GM18526 (cell line): ENCODE measurements around the gene KCNMA1.

Experiments used
- POLR2A ChIP-seq: IDR thresholded peaks from 3 replicates; pipeline ENCODE4 v1.6.1; 2011; ENCODE audit not compliant: insufficient read length; ENCODE audit errors: extremely low read depth

KCNMA1 gene

DNA sequence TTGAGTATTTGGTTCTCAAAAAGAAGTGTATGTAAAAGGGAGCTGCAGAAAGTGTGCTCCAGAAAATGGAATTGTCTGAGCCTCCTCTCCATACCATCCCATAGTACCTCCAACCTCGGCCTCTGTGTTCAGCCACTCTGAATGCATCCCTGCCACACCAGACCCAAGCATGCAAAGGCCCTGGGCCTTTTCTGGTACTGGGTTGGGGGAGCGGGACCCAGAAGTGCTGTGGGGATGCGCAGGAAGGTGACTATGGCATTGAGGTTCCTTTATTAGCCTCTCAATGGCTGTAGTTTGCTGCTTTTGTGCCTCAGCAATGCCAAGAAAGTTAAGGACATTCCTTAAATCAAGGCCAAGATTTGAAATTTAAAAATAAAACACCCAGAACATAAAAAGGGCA lies 2.1 kb upstream of the KCNMA1 start:
- no peak for TF ChIP-seq POLR2A

GRCh38 chr10:77638321-77639101 lies 903 bp upstream of the KCNMA1 start:
- no peak for TF ChIP-seq POLR2A

GRCh38 chr10:77636967-77637531 lies 559 bp downstream of the KCNMA1 start:
- no peak for TF ChIP-seq POLR2A

DNA sequence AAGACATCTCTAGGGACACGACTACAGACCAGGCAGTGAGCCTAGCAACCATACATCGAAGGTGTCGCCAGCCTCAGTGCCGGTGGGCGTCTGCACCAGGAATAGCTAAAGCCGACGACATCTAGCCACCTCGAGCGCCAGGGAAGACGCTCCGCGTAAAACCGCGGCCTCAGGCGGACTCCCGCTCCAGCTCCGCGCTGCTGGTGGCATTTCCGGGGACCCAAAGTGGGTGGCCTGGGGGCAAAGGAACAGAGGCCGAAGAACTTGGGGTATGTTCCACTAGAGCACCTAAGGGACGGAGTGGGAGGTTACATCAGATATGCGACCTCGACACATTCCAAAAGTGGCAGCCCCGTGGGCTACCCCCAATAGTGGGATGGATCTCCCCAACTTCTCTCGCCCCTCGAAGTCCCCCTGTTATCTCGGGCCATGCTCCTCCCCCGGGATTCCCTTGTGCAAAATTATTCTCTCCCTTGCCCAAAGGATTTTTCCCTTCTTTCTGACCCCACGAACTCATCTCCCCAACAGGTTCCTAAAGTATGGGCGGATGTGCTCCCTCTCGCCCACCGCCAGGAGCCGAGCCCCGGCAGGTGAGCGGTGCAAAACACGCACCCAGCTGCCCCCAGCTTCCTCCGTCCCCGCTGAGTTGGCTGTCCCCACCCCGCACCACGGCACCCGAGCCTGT lies 1.2 kb downstream of the KCNMA1 start:
- no peak for TF ChIP-seq POLR2A

- TF ChIP-seq POLR2A, result no peak
Observed at GRCh38 chr10:77635402-77636227, 2.0 kb downstream of the KCNMA1 start.

- TF ChIP-seq POLR2A, result no peak
Observed at GRCh38 chr10:77634939-77635338, 2.7 kb downstream of the KCNMA1 start.

- TF ChIP-seq POLR2A, result no peak
Observed at GRCh38 chr10:77633376-77633775, 4.2 kb downstream of the KCNMA1 start.

GRCh38 chr10:77631241-77631640 lies 6.4 kb downstream of the KCNMA1 start:
- no peak for TF ChIP-seq POLR2A

- TF ChIP-seq POLR2A, result no peak
Observed at GRCh38 chr10:77630507-77630848, 7.1 kb downstream of the KCNMA1 start.

- TF ChIP-seq POLR2A, result no peak
Observed at GRCh38 chr10:77629775-77630506, 7.7 kb downstream of the KCNMA1 start.

DNA sequence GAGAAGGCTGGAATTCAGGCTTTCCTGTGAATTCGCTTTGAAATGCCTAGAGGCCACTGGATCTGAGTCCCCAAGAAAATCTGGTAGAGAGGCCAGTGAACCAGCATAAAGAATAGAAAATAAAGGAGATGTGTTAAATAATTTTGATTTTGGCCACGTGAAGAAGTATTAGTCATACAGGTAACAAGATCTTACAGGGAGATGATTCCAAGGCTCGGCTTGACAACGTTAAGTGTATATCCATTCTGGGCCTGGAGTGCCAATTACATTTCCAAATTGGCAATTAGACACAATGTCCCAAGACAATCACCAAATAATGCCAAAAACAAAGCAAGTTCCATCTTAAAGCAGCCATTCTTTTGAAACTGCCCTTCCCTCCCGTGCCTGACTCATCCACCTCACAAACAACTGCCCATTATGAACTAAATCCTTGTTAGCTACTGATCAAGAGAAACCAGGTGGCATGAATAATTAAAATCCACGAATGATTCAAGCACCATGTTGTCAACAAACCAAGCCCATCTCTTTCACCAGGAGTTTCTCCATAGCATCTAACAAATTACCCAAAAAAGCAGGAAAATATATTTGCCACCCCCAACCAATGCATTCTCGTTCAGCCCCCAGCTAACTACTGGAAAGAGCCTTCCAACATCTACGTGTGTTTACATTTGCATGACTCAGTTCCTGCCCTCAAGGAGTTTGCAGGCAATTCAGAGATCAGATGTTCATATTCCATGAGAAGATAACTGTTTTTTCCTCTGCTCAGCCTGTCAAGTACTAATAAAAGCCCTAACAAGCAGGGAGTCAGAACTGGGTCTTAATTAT lies 8.5 kb downstream of the KCNMA1 start:
- TF ChIP-seq POLR2A, result no peak

DNA sequence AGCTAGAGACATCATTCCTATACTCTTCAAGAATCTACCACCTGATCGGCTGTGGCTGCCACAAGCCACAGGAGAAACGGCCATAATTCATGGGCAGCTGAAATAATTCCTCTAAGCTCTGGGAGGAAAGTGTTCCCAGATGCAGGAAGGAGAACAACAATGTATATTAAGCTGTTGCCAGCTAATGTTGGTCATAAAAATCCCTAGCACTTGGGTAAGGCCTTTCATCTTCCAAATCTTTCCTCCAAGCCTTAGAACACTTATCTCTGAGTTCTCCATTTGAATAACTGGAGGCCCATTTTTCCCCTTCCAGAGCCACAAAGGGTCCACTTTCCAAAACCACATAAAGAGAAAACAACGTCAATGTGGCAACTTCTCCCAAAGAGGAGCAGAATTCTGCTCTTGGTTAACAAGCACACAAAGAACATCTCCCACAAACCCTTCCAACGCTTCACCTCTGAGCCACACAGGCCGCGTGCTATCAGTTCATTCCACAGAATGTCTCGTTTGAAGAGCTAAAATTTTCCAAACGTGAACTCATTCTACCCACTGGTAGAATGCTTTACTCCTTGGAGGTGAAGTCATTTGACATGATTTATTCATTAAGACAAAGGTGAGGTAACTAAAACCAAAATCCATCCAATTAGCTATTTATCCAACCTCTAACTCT lies 11.2 kb downstream of the KCNMA1 start:
- no peak for TF ChIP-seq POLR2A

GRCh38 chr10:77625379-77625778 lies 12.2 kb downstream of the KCNMA1 start:
- TF ChIP-seq POLR2A, result no peak

- TF ChIP-seq POLR2A, result no peak
Observed at GRCh38 chr10:77622889-77623291, 14.7 kb downstream of the KCNMA1 start.

- TF ChIP-seq POLR2A, result no peak
Observed at GRCh38 chr10:77620731-77621130, 16.9 kb downstream of the KCNMA1 start.
